ENCODE results near the gene GLUD1.
"Not testable (repeated sequence)": the region's sequence is repeated elsewhere in the genome, so short reads cannot be mapped to it uniquely, and the experiment has no call there.

GLUD1 gene

GRCh38 chr10:87094373-87095235 lies at the start of gene GLUD1, which contains the start of gene SHLD2:
Gene GLUD1, minus strand, starts transcription at chr10:87094843. Its CDS starts 74 bp downstream, at chr10:87094769.
Gene SHLD2, plus strand, starts transcription at chr10:87095206. Its CDS starts 56,149 bp downstream, at chr10:87151355.
- peak; percentile 96 for DNase-seq

GRCh38 chr10:87143109-87143418 lies 48.4 kb upstream of the GLUD1 start:
- DNase-seq = not testable (repeated sequence)

GRCh38 chr10:87142230-87143108 lies 47.8 kb upstream of the GLUD1 start:
- not testable (repeated sequence) for DNase-seq

- DNase-seq = not testable (repeated sequence)
Measured at GRCh38 chr10:87137478-87137877, 42.8 kb upstream of the GLUD1 start.

GRCh38 chr10:87134440-87134839 lies 39.8 kb upstream of the GLUD1 start:
- not testable (repeated sequence) for DNase-seq

GRCh38 chr10:87133936-87134335 lies 39.3 kb upstream of the GLUD1 start:
- not testable (repeated sequence) for DNase-seq

- DNase-seq = peak; percentile 67
Measured at GRCh38 chr10:87132176-87132575, 37.5 kb upstream of the GLUD1 start.

GRCh38 chr10:87127607-87128156 lies 33.0 kb upstream of the GLUD1 start:
- DNase-seq = not testable (repeated sequence)

- not testable (repeated sequence) for DNase-seq
Measured at GRCh38 chr10:87127048-87127447, 32.4 kb upstream of the GLUD1 start.

- not testable (repeated sequence) for DNase-seq
Measured at GRCh38 chr10:87123351-87123750, 28.7 kb upstream of the GLUD1 start.

- DNase-seq = not testable (repeated sequence)
Measured at GRCh38 chr10:87119029-87119428, 24.4 kb upstream of the GLUD1 start.

GRCh38 chr10:87118122-87118521 lies 23.5 kb upstream of the GLUD1 start:
- DNase-seq = not testable (repeated sequence)

GRCh38 chr10:87105446-87106124 lies 10.9 kb upstream of the GLUD1 start:
- DNase-seq = no peak

- not testable (repeated sequence) for DNase-seq
Measured at GRCh38 chr10:87104727-87105126, 10.1 kb upstream of the GLUD1 start.

- DNase-seq = no peak
Measured at GRCh38 chr10:87101996-87102395, 7.4 kb upstream of the GLUD1 start.

- DNase-seq = peak; percentile 88
Measured at GRCh38 chr10:87095236-87095945, 748 bp upstream of the GLUD1 start.

- peak; percentile 55 for DNase-seq
Measured at GRCh38 chr10:87093632-87094372, 841 bp downstream of the GLUD1 start.

- peak; percentile 26 for DNase-seq
Measured at GRCh38 chr10:87092861-87093631, 1.6 kb downstream of the GLUD1 start.

- DNase-seq = no peak
Measured at GRCh38 chr10:87092376-87092860, 2.2 kb downstream of the GLUD1 start.

- DNase-seq = no peak
Measured at GRCh38 chr10:87090779-87091178, 3.9 kb downstream of the GLUD1 start.

All from suppressor macrophage treated with lipopolysaccharide for 4 hours (primary cell).